ENCODE results near the gene VPS13A.

VPS13A gene

DNA sequence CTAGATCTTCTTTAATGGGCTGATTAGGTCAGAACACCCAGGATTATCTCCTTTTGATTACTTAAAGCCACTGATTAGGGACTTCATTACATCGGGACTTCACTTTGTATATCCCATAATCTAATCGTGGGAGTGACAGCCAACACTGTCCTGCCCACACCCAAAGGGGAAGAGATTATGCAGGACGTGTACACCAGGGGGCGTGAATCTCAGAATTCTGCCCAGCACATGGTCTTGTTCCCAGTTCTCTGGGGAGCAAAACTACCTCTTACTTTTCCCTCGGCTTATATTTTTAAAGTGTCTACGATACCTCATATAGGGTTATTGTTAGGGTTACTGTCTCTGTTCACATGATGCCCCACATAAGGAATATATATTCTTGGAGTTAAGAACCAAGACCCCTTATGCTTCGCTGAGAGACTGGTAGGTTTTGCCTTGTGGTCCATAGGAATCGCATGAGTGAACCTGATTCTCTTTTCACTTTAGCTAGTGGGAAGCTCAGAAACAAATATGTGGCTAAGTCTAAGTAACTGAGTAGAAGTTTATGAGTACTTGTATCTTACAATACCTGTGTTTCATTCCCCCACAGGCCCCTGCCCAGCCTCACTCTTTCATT lies 278.1 kb downstream of the VPS13A start:
- TF ChIP-seq, protein P1, sequence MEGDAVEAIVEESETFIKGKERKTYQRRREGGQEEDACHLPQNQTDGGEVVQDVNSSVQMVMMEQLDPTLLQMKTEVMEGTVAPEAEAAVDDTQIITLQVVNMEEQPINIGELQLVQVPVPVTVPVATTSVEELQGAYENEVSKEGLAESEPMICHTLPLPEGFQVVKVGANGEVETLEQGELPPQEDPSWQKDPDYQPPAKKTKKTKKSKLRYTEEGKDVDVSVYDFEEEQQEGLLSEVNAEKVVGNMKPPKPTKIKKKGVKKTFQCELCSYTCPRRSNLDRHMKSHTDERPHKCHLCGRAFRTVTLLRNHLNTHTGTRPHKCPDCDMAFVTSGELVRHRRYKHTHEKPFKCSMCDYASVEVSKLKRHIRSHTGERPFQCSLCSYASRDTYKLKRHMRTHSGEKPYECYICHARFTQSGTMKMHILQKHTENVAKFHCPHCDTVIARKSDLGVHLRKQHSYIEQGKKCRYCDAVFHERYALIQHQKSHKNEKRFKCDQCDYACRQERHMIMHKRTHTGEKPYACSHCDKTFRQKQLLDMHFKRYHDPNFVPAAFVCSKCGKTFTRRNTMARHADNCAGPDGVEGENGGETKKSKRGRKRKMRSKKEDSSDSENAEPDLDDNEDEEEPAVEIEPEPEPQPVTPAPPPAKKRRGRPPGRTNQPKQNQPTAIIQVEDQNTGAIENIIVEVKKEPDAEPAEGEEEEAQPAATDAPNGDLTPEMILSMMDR (IDR thresholded peaks at IDR 0.05; ENCODE audit: insufficient read depth, low read depth, low read length, missing control alignments): peak; percentile 46
- peak; percentile 54 for DNase-seq (ENCODE audit: low read depth)
- H3K4me3 ChIP-seq (ENCODE audit: low read length): no peak overlapping the region

DNA sequence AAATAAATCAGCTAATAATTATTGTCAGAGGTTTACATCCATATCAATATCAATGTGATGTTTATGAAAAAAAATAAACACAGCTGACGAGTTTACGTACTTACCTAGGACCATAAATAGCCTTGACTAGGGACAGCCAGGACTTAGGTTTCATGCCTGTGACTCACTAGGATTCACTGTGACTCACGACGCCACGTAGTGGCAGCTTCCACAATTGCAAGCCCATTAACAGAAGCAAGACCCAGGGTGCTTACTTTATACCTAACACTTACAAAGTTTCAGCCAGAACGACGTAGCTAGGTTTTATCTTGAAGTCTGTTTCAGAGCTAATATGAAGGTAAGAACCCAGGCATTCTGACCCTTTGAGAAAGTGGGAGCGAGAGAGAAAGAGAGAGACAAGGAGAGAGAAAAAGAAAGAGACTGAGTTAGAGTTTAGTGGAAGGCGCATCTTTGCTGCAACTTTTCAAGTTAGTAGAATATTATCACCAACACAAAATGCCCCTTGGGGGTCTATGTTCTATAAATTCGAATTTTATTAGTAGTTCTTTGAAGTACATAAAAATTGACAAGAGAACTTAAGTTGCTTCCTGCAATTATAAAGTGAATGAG lies 279.6 kb downstream of the VPS13A start:
- TF ChIP-seq, protein P1 (IDR thresholded peaks at IDR 0.05; ENCODE audit: insufficient read depth, low read depth, low read length, missing control alignments): peak; percentile 98
- H3K4me3 ChIP-seq (ENCODE audit: low read length): no peak overlapping the region
- DNase-seq (ENCODE audit: low read depth): peak; percentile 94

- DNase-seq (ENCODE audit: low read depth): peak; percentile 77
- no peak overlapping the region for H3K4me3 ChIP-seq (ENCODE audit: low read length)
- TF ChIP-seq, protein P1 (IDR thresholded peaks at IDR 0.05; ENCODE audit: insufficient read depth, low read depth, low read length, missing control alignments): peak; percentile 98
Observed at GRCh38 chr9:77457916-77458592, 280.7 kb downstream of the VPS13A start.

DNA sequence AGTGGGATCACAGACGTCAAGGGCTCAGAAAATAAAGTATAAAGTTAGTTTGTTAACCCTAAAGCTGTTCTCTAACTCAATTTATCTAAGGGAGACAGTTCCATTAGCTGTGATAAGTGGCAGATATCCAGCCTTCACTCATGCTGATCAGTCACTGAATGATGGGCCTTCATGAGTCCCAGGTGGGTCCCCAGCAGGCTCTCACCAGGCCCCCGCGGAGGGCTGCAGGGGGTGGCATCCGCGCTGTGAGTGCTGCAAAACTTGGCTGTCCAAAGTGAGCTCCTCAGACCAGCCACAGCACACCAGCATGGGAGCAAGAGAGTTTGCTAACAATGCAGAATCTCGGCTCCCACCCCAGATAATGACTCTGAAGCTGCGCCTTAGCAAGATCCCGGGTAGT lies 283.6 kb downstream of the VPS13A start:
- H3K4me3 ChIP-seq (ENCODE audit: low read length): no peak overlapping the region
- TF ChIP-seq, protein P1 (IDR thresholded peaks at IDR 0.05; ENCODE audit: insufficient read depth, low read depth, low read length, missing control alignments): no peak
- DNase-seq (ENCODE audit: low read depth): no peak

- no peak for DNase-seq (ENCODE audit: low read depth)
- no peak overlapping the region for H3K4me3 ChIP-seq (ENCODE audit: low read length)
- TF ChIP-seq, protein P1 (IDR thresholded peaks at IDR 0.05; ENCODE audit: insufficient read depth, low read depth, low read length, missing control alignments): no peak
Observed at GRCh38 chr9:77462066-77462465, 284.7 kb downstream of the VPS13A start.

- TF ChIP-seq, protein P1 (IDR thresholded peaks at IDR 0.05; ENCODE audit: insufficient read depth, low read depth, low read length, missing control alignments): no peak
- no peak for DNase-seq (ENCODE audit: low read depth)
- H3K4me3 ChIP-seq (ENCODE audit: low read length): no peak overlapping the region
Observed at GRCh38 chr9:77463151-77463550, 285.8 kb downstream of the VPS13A start.
